IMR-90 (cell line): ENCODE results near the gene PLVAP.

Experiments used
- CHD1 ChIP-seq: IDR thresholded peaks from 2 replicates; pipeline ENCODE4 v1.6.1; 2012; ENCODE audit warnings: low read depth, low read length, improper control_type of control experiment
- MXI1 ChIP-seq: IDR thresholded peaks from 2 replicates; pipeline ENCODE4 v1.6.1; 2012; ENCODE audit warnings: low read depth, mild to moderate bottlenecking, low read length, moderate library complexity, borderline replicate concordance
- NFE2L2 ChIP-seq: fragments of 150-350 bp; IDR thresholded peaks from 2 replicates; pipeline ENCODE4 v1.6.1; 2016; ENCODE audit warnings: low read depth, mild to moderate bottlenecking, low read length
- POLR2A ChIP-seq: IDR thresholded peaks from 2 replicates; pipeline ENCODE4 v1.6.1; 2012; ENCODE audit warnings: mild to moderate bottlenecking, low read depth, low read length
- RCOR1 ChIP-seq: IDR thresholded peaks from 2 replicates; pipeline ENCODE4 v1.6.1; 2012; ENCODE audit warnings: mild to moderate bottlenecking, low read length, improper control_type of control experiment; ENCODE audit not compliant: insufficient replicate concordance
- SMC3 ChIP-seq: fragments of 150-350 bp; IDR thresholded peaks from 2 replicates; pipeline ENCODE4 v1.6.1; 2016; ENCODE audit warnings: low read depth, mild to moderate bottlenecking, antibody characterized with exemption, low read length, moderate library complexity
- USF2 ChIP-seq: fragments of 150-350 bp; IDR thresholded peaks from 2 replicates; pipeline ENCODE4 v1.6.1; 2017; ENCODE audit warnings: mild to moderate bottlenecking, antibody characterized with exemption, low read length, low read depth
- TF ChIP-seq, protein P1 (sequence below): conservative IDR thresholded peaks from 2 replicates; pipeline ENCODE4 v1.5.1; 2012; ENCODE audit warnings: mild to moderate bottlenecking, low read depth, low read length, improper control_type of control experiment

GRCh38 chr19:17341386-17341785 lies 35.8 kb downstream of the PLVAP start:
- TF ChIP-seq SMC3 (no peak), CHD1 (no peak), POLR2A (no peak), MXI1 (no peak), USF2 (no peak), RCOR1 (no peak), NFE2L2 (no peak)
- TF ChIP-seq, protein P1, sequence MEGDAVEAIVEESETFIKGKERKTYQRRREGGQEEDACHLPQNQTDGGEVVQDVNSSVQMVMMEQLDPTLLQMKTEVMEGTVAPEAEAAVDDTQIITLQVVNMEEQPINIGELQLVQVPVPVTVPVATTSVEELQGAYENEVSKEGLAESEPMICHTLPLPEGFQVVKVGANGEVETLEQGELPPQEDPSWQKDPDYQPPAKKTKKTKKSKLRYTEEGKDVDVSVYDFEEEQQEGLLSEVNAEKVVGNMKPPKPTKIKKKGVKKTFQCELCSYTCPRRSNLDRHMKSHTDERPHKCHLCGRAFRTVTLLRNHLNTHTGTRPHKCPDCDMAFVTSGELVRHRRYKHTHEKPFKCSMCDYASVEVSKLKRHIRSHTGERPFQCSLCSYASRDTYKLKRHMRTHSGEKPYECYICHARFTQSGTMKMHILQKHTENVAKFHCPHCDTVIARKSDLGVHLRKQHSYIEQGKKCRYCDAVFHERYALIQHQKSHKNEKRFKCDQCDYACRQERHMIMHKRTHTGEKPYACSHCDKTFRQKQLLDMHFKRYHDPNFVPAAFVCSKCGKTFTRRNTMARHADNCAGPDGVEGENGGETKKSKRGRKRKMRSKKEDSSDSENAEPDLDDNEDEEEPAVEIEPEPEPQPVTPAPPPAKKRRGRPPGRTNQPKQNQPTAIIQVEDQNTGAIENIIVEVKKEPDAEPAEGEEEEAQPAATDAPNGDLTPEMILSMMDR = no peak
